HCT116 (cell line): ENCODE results near the gene CNTN5. TPM values are rescaled to one million over a fixed set of nuclear protein-coding genes. Genes with fewer than 3 reads are reported as not detected.

Source experiments
- ATAC-seq: fragments of 200-7000 bp; cut with Tn5 transposase; 2 replicates; pipeline ENCODE4 v1.9.1; 2020; ENCODE audit warnings: mild to moderate bottlenecking, moderate library complexity
- BruUV-seq: library from RNA; stranded (reverse); fragments of 400-500 nt; replicated peaks from 2 replicates; lab custom pipeline; 2021; lab: Mats Ljungman, UMichigan
- CTCF ChIA-PET: fragments of 300-600 bp; sonication (Branson Sonifier 250); formaldehyde crosslinking; loops from one replicate; lab custom pipeline; 2021; ENCODE audit warnings: antibody characterized with exemption; lab: Charles Lee
- POLR2A ChIA-PET: fragments of 300-600, 350-600 bp; sonication (Branson Sonifier 250); formaldehyde crosslinking; loops from one replicate; lab custom pipeline; 2021; ENCODE audit warnings: antibody characterized with exemption; lab: Charles Lee
- RAD21 ChIA-PET, 2 experiments: fragments of 300-600 bp; sonication (Branson Sonifier 250); formaldehyde crosslinking; loops; one replicate each; lab custom pipeline; 2023; ENCODE audit warnings: low total read pairs in 2 of 2; ENCODE audit not compliant: uncharacterized antibody in 2 of 2, unreplicated experiment in 2 of 2, low non-redundant PET in 1 of 2; lab: Charles Lee
- DNase-seq: peaks from one replicate; pipeline ENCODE4 v3.0.0-alpha.2; 2010; ENCODE audit warnings: low read depth, low spot score
- H2AFZ ChIP-seq: fragments of 200-600 bp; shearing (Covaris generic), sonication (generic); 2 replicates; pipeline ENCODE4 v1.6.1; 2017; ENCODE audit warnings: low read depth, mixed run types, mixed read lengths, antibody characterized with exemption, low read length; ENCODE audit not compliant: poor library complexity, severe bottlenecking
- H3K27ac ChIP-seq: 2 replicates; pipeline ENCODE4 v1.5.1; 2012; ENCODE audit warnings: low read depth, low read length
- H3K27me3 ChIP-seq: fragments of 200-600 bp; sonication (generic); 2 replicates; pipeline ENCODE4 v1.6.1; 2016; ENCODE audit warnings: mixed run types, low read length, mixed read lengths; ENCODE audit not compliant: insufficient read depth
- H3K36me3 ChIP-seq, 2 experiments: fragments of 200-500 bp in 1 of 2; fragments of 200-600 bp in 1 of 2; sonication (Bioruptor generic) in 1 of 2; sonication (generic) in 1 of 2; 2 replicates each; pipeline versions ENCODE4 v1.5.1 to v1.6.1; 2014 to 2016; ENCODE audit warnings: low read length in 2 of 2, inconsistent platforms in 1 of 2, mixed read lengths in 1 of 2, mixed run types in 1 of 2; ENCODE audit not compliant: insufficient read depth in 2 of 2, control insufficient read depth in 1 of 2
- H3K4me1 ChIP-seq, 2 experiments: fragments of 200-600 bp in 1 of 2; sonication (generic) in 1 of 2; 2 replicates each; pipeline versions ENCODE4 v1.5.1 to v1.6.1; 2012 to 2017; ENCODE audit warnings: low read length in 2 of 2, inconsistent platforms in 1 of 2, mild to moderate bottlenecking in 1 of 2, mixed read lengths in 1 of 2, mixed run types in 1 of 2, moderate library complexity in 1 of 2; ENCODE audit not compliant: insufficient read depth in 2 of 2, control insufficient read depth in 1 of 2
- H3K4me2 ChIP-seq: fragments of 200-600 bp; sonication (generic); 2 replicates; pipeline ENCODE4 v1.6.1; 2017; ENCODE audit warnings: mixed run types, low read length, mixed read lengths
- H3K4me3 ChIP-seq, 2 experiments: fragments of 200-600 bp in 1 of 2; sonication (generic) in 1 of 2; replicated peaks in 1 of 2; 2 replicates each; pipeline ENCODE4 v1.5.1; 2011 to 2016; ENCODE audit warnings: low read length in 2 of 2, control low read depth in 1 of 2, low read depth in 1 of 2, mild to moderate bottlenecking in 1 of 2, mixed read lengths in 1 of 2, mixed run types in 1 of 2
- H3K79me2 ChIP-seq: fragments of 200-600 bp; sonication (generic); 2 replicates; pipeline ENCODE4 v1.6.1; 2017; ENCODE audit warnings: mild to moderate bottlenecking, mixed run types, low read length, moderate library complexity, mixed read lengths; ENCODE audit not compliant: insufficient read depth
- H3K9ac ChIP-seq: fragments of 200-600 bp; sonication (generic); 2 replicates; pipeline ENCODE4 v1.6.1; 2016; ENCODE audit warnings: low read length, mixed read lengths
- H3K9me2 ChIP-seq: fragments of 200-600 bp; sonication (generic), shearing (Covaris generic); 2 replicates; pipeline ENCODE4 v1.6.1; 2017; ENCODE audit warnings: mixed run types, mild to moderate bottlenecking, moderate library complexity; ENCODE audit not compliant: insufficient read depth
- H3K9me3 ChIP-seq, 2 experiments: fragments of 200-500 bp in 1 of 2; fragments of 200-600 bp in 1 of 2; sonication (Bioruptor generic) in 1 of 2; sonication (generic) in 1 of 2; 2 replicates each; pipeline ENCODE4 v1.6.1; 2014 to 2017; ENCODE audit warnings: low read length in 2 of 2, mixed read lengths in 2 of 2, inconsistent platforms in 1 of 2, low read depth in 1 of 2, mild to moderate bottlenecking in 1 of 2, mixed run types in 1 of 2, moderate library complexity in 1 of 2; ENCODE audit not compliant: control insufficient read depth in 1 of 2, insufficient read depth in 1 of 2
- H4K20me1 ChIP-seq: fragments of 200-600 bp; sonication (generic), shearing (Covaris generic); 2 replicates; pipeline ENCODE4 v1.6.1; 2017; ENCODE audit warnings: mixed run types, mild to moderate bottlenecking, moderate library complexity; ENCODE audit not compliant: insufficient read depth
- CBX3 ChIP-seq: IDR thresholded peaks from 2 replicates; pipeline ENCODE4 v1.6.1; 2012; ENCODE audit warnings: low read depth
- ELF1 ChIP-seq: IDR thresholded peaks from 2 replicates; pipeline ENCODE4 v1.6.1; 2012; ENCODE audit warnings: low read depth, borderline replicate concordance
- EZH2 ChIP-seq: fragments of 200-600 bp; sonication (generic); IDR thresholded peaks from 2 replicates; pipeline ENCODE4 v1.6.1; 2017; ENCODE audit warnings: antibody characterized with exemption, mixed run types
- EZH2phosphoT487 ChIP-seq: fragments of 200-600 bp; IDR thresholded peaks from 2 replicates; pipeline ENCODE4 v1.6.1; 2018; ENCODE audit warnings: antibody characterized with exemption, borderline replicate concordance
- FOSL1 ChIP-seq: IDR thresholded peaks from 2 replicates; pipeline ENCODE4 v1.6.1; 2012; ENCODE audit warnings: low read depth
- JUND ChIP-seq: IDR thresholded peaks from 2 replicates; pipeline ENCODE4 v1.6.1; 2012
- POLR2A ChIP-seq: IDR thresholded peaks from 2 replicates; pipeline ENCODE4 v1.7.0; 2011; ENCODE audit warnings: borderline replicate concordance; ENCODE audit not compliant: insufficient read depth, insufficient read length; ENCODE audit errors: extremely low read depth
- POLR2AphosphoS5 ChIP-seq: IDR thresholded peaks from 2 replicates; pipeline ENCODE4 v1.6.1; 2011; ENCODE audit warnings: mild to moderate bottlenecking, low read depth, low read length, moderate library complexity
- SP1 ChIP-seq: IDR thresholded peaks from 2 replicates; pipeline ENCODE4 v1.6.1; 2012; ENCODE audit warnings: low read depth
- SRF ChIP-seq: IDR thresholded peaks from 2 replicates; pipeline ENCODE4 v1.6.1; 2012; ENCODE audit warnings: low read depth
- YY1 ChIP-seq: IDR thresholded peaks from 2 replicates; pipeline ENCODE4 v1.6.1; 2011; ENCODE audit warnings: low read length, low read depth, moderate library complexity, mild to moderate bottlenecking; ENCODE audit not compliant: insufficient replicate concordance; ENCODE audit errors: extremely low read depth
- ZFX ChIP-seq: fragments of 450-650 bp; IDR thresholded peaks from 2 replicates; pipeline ENCODE4 v1.6.1; 2017
- ZNF274 ChIP-seq: fragments of 200-500 bp; sonication (Bioruptor generic); IDR thresholded peaks from 2 replicates; pipeline ENCODE4 v1.6.1; 2014; ENCODE audit warnings: mild to moderate bottlenecking, low read depth, low read length, inconsistent platforms
- intact Hi-C: fragments of 100-400 bp; cut with micrococcal nuclease; formaldehyde crosslinking; loops from 2 replicates; pipeline ENCODE4 v1.10.0; 2022
- total RNA-seq: library from RNA; stranded (reverse); gene quantifications from one replicate; pipeline ENCODE4 v1.2.1, GENCODE V29; 2021; ENCODE audit not compliant: unreplicated experiment
- TF ChIP-seq, protein P1 (sequence below): IDR thresholded peaks from 2 replicates; pipeline ENCODE4 v1.6.1; 2012
- TF ChIP-seq, protein P2 (sequence below): IDR thresholded peaks from 2 replicates; pipeline ENCODE4 v1.6.1; 2012
- TF ChIP-seq, protein P3 (sequence below): IDR thresholded peaks from 2 replicates; pipeline ENCODE4 v1.6.1; 2011; ENCODE audit warnings: mild to moderate bottlenecking, low read length, moderate library complexity; ENCODE audit not compliant: insufficient replicate concordance; ENCODE audit errors: extremely low read depth
- TF ChIP-seq, protein P4 (sequence below): IDR thresholded peaks from 2 replicates; pipeline ENCODE4 v1.6.1; 2012; ENCODE audit warnings: low read depth

Gene CNTN5
- total RNA-seq, 1 experiment from 2014 or later, result not detected

DNA sequence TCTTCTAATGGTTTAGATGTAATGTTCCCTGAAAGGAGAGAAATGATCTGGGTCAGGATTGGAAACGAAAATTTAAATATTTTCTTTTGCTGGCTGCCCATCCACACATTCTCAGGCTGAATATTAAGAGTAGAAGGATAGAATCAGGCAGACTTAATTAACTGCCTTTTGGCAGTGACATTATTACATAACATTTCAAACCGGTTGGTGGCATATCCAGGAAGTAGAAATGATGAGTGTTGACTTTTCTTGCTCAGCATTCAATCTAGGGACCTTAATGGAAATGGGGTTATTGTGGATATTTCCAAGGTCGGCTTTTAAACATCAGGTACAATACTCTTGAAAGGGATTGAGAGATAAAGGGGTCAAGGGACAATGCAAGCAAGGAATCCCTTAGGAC lies 989.0 kb downstream of the CNTN5 start:
- H4K20me1 ChIP-seq, result no peaks in the 10 kb centered on the region
- TF ChIP-seq POLR2AphosphoS5, result no peak
- no peak for TF ChIP-seq POLR2A
- no peak for TF ChIP-seq ZNF274
- TF ChIP-seq, protein P1, sequence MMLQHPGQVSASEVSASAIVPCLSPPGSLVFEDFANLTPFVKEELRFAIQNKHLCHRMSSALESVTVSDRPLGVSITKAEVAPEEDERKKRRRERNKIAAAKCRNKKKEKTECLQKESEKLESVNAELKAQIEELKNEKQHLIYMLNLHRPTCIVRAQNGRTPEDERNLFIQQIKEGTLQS, result no peak
- no peak for TF ChIP-seq SP1
- no peak for TF ChIP-seq EZH2phosphoT487
- no peak for TF ChIP-seq SRF
- no peak for TF ChIP-seq CBX3
- TF ChIP-seq ZFX, result no peak
- no peak for TF ChIP-seq JUND
- TF ChIP-seq, protein P2, sequence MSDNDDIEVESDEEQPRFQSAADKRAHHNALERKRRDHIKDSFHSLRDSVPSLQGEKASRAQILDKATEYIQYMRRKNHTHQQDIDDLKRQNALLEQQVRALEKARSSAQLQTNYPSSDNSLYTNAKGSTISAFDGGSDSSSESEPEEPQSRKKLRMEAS, result no peak
- TF ChIP-seq YY1, result no peak
- TF ChIP-seq, protein P3, sequence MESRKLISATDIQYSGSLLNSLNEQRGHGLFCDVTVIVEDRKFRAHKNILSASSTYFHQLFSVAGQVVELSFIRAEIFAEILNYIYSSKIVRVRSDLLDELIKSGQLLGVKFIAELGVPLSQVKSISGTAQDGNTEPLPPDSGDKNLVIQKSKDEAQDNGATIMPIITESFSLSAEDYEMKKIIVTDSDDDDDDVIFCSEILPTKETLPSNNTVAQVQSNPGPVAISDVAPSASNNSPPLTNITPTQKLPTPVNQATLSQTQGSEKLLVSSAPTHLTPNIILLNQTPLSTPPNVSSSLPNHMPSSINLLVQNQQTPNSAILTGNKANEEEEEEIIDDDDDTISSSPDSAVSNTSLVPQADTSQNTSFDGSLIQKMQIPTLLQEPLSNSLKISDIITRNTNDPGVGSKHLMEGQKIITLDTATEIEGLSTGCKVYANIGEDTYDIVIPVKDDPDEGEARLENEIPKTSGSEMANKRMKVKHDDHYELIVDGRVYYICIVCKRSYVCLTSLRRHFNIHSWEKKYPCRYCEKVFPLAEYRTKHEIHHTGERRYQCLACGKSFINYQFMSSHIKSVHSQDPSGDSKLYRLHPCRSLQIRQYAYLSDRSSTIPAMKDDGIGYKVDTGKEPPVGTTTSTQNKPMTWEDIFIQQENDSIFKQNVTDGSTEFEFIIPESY, result no peak
- TF ChIP-seq ELF1, result no peak
- TF ChIP-seq, protein P4, sequence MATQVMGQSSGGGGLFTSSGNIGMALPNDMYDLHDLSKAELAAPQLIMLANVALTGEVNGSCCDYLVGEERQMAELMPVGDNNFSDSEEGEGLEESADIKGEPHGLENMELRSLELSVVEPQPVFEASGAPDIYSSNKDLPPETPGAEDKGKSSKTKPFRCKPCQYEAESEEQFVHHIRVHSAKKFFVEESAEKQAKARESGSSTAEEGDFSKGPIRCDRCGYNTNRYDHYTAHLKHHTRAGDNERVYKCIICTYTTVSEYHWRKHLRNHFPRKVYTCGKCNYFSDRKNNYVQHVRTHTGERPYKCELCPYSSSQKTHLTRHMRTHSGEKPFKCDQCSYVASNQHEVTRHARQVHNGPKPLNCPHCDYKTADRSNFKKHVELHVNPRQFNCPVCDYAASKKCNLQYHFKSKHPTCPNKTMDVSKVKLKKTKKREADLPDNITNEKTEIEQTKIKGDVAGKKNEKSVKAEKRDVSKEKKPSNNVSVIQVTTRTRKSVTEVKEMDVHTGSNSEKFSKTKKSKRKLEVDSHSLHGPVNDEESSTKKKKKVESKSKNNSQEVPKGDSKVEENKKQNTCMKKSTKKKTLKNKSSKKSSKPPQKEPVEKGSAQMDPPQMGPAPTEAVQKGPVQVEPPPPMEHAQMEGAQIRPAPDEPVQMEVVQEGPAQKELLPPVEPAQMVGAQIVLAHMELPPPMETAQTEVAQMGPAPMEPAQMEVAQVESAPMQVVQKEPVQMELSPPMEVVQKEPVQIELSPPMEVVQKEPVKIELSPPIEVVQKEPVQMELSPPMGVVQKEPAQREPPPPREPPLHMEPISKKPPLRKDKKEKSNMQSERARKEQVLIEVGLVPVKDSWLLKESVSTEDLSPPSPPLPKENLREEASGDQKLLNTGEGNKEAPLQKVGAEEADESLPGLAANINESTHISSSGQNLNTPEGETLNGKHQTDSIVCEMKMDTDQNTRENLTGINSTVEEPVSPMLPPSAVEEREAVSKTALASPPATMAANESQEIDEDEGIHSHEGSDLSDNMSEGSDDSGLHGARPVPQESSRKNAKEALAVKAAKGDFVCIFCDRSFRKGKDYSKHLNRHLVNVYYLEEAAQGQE, result no peak
- TF ChIP-seq FOSL1, result no peak
- TF ChIP-seq EZH2, result no peak
- no peak overlapping the region for H3K27ac ChIP-seq
- no peak overlapping the region for H2AFZ ChIP-seq
- H3K4me1 ChIP-seq, result no peaks in the 10 kb centered on the region
- H3K36me3 ChIP-seq, result no peaks in the 10 kb centered on the region
- DNase-seq (no peak), ATAC-seq (no peak)
- ChIA-PET CTCF (interaction anchor here (1.3 kb wide), 1 partner anchor 515 kb away, joined by 3 read pairs; no protein-coding TSS in a partner anchor), RAD21 (no interaction called here), POLR2A (no interaction called here)
- intact Hi-C loops, result no loop called here
- H3K9me2 ChIP-seq, result no peaks in the 10 kb centered on the region
- BruUV-seq, result no TSS peak
- no peak overlapping the region for H3K9ac ChIP-seq
- H3K27me3 ChIP-seq, result no peaks in the 10 kb centered on the region
- H3K9me3 ChIP-seq, result 0 out of 4 replicates have a peak, but pooled peaks cover 0 to 5% of the 10 kb centered on the region in 2 experiments
- H3K4me3 ChIP-seq, result no peak overlapping the region
- no peaks in the 10 kb centered on the region for H3K79me2 ChIP-seq
- no peak overlapping the region for H3K4me2 ChIP-seq
